ENCODE data around the gene UNC5CL.

DNA sequence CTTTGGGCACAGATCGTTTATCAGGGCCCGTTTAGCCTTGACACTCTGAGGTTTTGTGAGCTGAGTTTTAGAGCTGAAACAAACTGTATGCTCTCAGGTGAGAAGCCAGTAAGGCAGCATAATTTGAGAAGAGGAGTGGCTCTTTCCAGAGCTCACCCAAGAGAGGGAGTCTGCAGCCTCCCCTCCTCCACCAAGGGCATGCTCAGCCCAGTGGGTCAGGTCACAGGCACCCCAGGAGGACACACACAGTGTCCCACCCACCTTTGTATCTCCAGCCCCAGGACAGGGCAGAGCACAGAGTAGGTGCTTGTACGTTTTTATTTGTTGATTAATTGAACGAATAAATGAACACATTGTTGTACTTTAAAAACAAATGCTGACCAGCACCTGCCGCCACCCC is 6.6 kb upstream of the UNC5CL start:
- TF ChIP-seq POLR2A (IDR thresholded peaks at IDR 0.05; ENCODE audit: low read depth, low read length) (no peak), POLR2AphosphoS5 (IDR thresholded peaks at IDR 0.05; ENCODE audit: low read depth, low read length) (no peak), TAF1 (IDR thresholded peaks at IDR 0.05; ENCODE audit: borderline replicate concordance, low read depth, low read length) (no peak)
